Activated CD4-positive, CD25-positive, alpha-beta regulatory T cell treated with anti-CD3 and anti-CD28 coated beads, Interleukin-2, amount 50 U/mL, for 16 hours (primary cell): Measurements from ENCODE around the gene ATRN.

ENCODE experiments used
- DNase-seq: peaks from one replicate; pipeline ENCODE4 v3.0.0-alpha.2; 2020; ENCODE audit warnings: low read depth, low spot score

ATRN gene

GRCh38 chr20:3655131-3655405 lies 184.2 kb downstream of the ATRN start:
- DNase-seq, result no peak

GRCh38 chr20:3658019-3658715 lies 187.3 kb downstream of the ATRN start:
- DNase-seq, result no peak

DNA sequence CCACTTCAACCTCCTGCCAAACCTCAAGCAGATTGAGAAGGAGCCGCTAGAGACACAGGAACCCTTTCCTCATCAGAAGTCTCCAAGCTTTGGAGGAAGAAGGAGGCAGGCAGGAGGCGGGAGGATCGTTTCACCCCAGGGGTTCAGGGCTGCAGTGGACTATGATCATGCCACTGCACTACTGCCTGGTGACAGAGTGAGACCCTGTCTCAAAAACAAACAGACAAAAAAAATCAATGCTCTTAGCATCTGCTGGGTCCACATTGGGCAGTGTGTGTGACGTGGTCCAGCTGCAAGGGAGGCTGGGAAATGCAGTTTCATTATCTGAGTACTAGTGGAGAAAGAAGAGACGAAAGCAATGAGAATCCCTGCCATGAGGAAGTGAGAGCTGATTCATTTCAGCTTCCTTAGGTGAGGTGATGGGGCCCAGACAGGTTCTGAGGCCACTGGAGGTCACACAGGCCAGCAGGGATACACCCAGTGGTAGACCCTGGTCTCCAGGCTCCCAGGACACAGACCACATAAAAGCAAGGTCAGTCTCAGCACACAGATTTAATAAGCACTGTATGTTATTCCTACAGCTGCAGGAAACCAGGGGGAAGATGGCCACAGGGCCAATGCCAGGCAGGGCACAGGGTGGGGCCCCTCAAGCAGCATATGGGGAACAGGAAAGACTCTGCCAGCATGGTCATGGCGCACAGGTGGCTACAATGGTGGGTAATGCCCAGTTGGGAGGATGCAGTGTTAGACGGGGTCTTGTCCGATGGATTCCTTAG lies 188.1 kb downstream of the ATRN start:
- no peak for DNase-seq

- DNase-seq, result no peak
Measured at GRCh38 chr20:3659492-3660261, 188.9 kb downstream of the ATRN start.

DNA sequence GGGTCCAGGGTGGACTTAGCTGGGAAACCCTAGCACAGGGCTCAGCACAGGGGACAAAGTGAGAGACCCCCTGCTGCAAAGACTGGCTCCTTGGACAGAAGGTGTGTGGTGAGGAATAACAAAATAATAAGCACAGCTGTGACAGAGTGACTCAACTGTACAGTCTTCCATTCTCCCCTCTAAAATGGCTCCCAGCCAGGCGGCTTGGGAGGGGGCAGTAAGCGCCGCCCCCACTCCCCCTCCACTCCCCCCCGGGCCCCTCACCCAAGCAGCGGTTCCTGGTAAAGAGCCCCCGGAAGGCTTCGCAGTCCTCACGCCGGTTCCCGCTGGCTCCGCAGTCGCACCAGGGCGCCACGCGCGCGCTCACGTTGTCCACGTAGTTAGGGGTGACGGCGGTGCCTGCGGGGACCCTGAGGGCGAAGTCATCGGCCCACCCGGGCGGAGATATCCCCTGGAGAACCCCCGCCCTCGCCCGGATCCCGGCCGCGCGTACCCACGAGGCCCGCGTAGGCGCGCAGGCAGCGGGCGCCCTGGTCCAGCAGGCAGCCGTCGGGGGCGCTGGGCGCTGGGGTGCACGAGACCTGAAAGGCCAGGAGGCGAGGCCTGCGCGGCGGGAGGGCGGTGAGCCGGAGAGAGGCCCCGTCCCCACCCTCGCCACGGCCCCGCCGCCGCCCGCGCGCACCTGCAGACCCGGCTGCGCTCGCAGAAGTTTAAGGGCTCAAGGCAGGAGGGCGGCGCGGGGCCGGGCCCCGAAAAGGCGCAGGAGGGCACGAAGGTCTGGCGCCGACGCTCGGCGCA lies 189.6 kb downstream of the ATRN start:
- no peak for DNase-seq

GRCh38 chr20:3661060-3661813 lies 190.4 kb downstream of the ATRN start:
- DNase-seq, result no peak

DNA sequence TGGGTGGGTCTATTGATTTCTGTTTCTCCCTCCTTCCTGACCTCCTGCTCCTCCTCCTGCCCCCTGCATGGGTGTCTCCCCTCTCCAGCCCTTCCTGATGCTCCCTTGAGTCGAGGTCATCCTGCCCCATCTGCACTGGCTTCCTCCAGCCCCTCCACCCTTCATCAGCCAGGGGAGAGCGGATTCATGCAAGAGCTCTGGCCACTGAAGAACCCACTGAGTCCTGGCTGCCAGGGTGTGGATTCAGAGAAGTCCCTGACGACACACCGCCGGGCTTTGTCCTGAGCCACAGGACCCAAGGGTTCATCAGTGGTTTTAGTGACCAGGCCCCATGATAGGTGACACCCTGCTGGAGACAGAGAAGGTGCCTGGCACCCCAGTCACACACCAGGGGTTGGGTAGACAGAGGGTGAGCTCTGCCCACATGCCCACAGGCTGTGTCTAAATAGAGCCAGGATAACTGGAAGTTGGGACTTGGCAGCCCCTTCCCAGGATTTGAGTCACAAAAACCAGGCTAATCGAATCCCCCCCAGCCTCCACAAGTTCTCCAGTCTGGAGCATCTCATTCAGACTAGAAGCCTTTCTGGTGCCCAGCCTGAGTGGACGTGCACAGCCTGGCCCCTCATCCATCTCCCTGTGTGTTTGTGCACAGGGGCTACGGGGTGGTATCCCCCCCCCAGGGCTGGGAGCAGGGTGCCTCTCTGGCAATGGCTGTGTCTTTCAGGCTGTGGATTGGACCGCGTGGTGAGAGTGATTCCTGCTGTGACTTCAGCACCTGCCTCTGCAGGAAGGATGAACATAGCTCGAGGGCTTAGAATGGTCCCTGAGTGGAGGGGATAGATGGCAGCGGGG lies 191.2 kb downstream of the ATRN start:
- DNase-seq, result no peak

- DNase-seq, result no peak
Measured at GRCh38 chr20:3663031-3663701, 192.3 kb downstream of the ATRN start, which contains the start of gene GFRA4. TSS of gene GFRA4 (minus strand) at chr20:3663399. CDS start at chr20:3663399, 0 bp downstream.

DNA sequence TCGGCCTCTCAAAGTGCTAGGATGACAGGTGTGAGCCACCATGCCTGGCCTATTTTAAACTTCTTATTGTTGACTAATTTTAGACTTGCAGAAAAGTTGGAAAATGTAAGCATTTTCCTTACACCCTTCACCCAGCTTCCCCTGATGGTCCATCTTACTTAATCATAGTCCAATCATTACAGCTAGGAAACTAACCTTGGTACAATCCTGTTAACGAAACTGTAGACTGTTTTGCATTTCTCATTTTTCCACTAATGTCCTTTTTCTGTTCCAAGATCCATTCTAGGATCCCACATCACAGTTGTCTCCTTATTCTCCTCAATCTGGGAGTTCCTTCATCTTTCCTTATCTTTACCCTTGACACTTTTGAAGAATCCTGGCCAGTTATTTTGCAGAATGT lies 193.0 kb downstream of the ATRN start:
- no peak for DNase-seq

- no peak for DNase-seq
Measured at GRCh38 chr20:3667434-3668037, 196.7 kb downstream of the ATRN start.

GRCh38 chr20:3669710-3670367 lies 199.0 kb downstream of the ATRN start:
- no peak for DNase-seq

- no peak for DNase-seq
Measured at GRCh38 chr20:3670511-3670910, 199.7 kb downstream of the ATRN start.

- DNase-seq, result no peak
Measured at GRCh38 chr20:3670945-3671344, 200.1 kb downstream of the ATRN start.

- no peak for DNase-seq
Measured at GRCh38 chr20:3671986-3672546, 201.2 kb downstream of the ATRN start.

DNA sequence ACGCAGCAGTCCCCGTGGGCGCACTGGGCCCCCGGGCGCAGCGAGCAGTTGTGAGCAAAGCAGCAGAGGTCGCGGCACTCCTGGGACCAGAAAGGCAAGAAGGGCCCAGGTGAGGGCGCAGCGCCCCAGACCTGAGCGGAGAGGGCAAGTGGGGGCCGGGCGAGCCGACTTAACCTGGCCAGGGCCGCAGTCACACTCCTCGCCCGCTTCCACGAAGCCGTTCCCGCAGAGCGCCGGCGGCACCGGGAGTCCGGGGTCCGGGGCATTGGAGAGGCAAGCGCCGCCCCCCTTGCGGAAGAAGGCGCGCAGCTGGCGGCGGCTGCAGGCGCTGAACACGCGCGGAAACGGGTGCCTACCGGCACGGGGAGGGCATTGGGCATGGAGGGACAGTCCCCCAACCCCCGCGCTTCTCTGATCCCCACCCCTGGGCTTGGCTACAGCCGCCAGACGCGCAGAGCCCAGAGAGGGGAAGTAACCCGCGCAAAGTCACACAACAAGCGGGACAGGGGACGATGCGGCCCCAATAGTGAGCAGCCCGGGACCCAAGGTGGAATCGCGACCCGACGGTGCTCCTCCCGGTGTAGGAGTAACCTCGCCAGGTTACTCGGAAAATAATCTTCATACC lies 201.8 kb downstream of the ATRN start:
- DNase-seq, result no peak

GRCh38 chr20:3673221-3674070 lies 202.6 kb downstream of the ATRN start:
- no peak for DNase-seq

DNA sequence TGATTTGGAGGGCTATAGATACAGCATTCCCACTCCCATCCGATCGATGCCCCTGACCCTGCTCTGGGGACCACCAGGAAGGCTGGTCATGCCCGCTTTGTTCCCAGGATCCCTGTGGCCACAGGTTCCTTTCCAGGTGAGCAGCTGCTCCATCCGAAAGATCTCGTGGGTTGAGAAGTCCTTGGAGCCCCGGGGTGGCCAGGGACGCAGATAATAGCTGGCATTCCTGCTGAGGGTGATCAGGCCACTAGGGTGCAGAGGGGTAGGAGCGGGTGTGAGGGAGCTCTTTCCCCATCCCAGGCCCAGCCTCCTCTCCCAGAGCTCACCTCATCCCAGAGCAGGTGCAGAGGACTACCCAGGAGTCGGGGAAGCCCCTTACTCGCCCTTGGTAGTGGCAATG lies 203.6 kb downstream of the ATRN start:
- no peak for DNase-seq
